CD14-positive monocyte (primary cell): Measurements from ENCODE around the gene JMY. TPM values are rescaled to one million over a fixed set of nuclear protein-coding genes. Genes with fewer than 3 reads are reported as not detected.

Experiments used
- DNase-seq, 3 donors: peaks; one replicate each; pipeline ENCODE4 v3.0.0-alpha.2; 2011 to 2022
- H2AFZ ChIP-seq: 2 replicates; pipeline ENCODE4 v1.6.0; 2012; ENCODE audit warnings: mild to moderate bottlenecking, low read depth, low read length, inconsistent platforms; ENCODE audit not compliant: insufficient read depth, poor library complexity, severe bottlenecking
- H3K27ac ChIP-seq, 2 donors: 1 replicate in 1 of 2; 2 replicates in 1 of 2; pipeline ENCODE4 v1.5.1; 2012 to 2013; ENCODE audit warnings: low read length in 2 of 2, control low read depth in 1 of 2, inconsistent platforms in 1 of 2, low read depth in 1 of 2, mild to moderate bottlenecking in 1 of 2
- H3K27me3 ChIP-seq, 2 donors: one replicate each; pipeline versions ENCODE4 v1.6.0 to v1.6.1; 2011 to 2013; ENCODE audit warnings: low read length in 2 of 2; ENCODE audit not compliant: control insufficient read depth in 2 of 2, insufficient read depth in 2 of 2
- H3K36me3 ChIP-seq, 2 donors: replicated peaks in 1 of 2; 1 replicate in 1 of 2; 2 replicates in 1 of 2; pipeline versions ENCODE4 v1.5.1 to v1.6.1; 2012 to 2013; ENCODE audit warnings: low read length in 2 of 2, control low read depth in 1 of 2, inconsistent platforms in 1 of 2, mild to moderate bottlenecking in 1 of 2; ENCODE audit not compliant: insufficient read depth in 2 of 2, control insufficient read depth in 1 of 2
- H3K4me1 ChIP-seq, 2 donors: 1 replicate in 1 of 2; 2 replicates in 1 of 2; pipeline versions ENCODE4 v1.5.1 to v1.6.1; 2012 to 2013; ENCODE audit warnings: low read length in 2 of 2, control low read depth in 1 of 2, inconsistent platforms in 1 of 2, mild to moderate bottlenecking in 1 of 2, moderate library complexity in 1 of 2; ENCODE audit not compliant: insufficient read depth in 2 of 2, control insufficient read depth in 1 of 2
- H3K4me2 ChIP-seq: replicated peaks from 2 replicates; pipeline ENCODE3; 2012; ENCODE audit warnings: low read length, moderate library complexity, mild to moderate bottlenecking; ENCODE audit not compliant: poor library complexity, severe bottlenecking; ENCODE audit errors: extremely low read depth
- H3K4me3 ChIP-seq, 3 experiments: fragments of 200-600 bp in 1 of 3; sonication (generic) in 1 of 3; replicated peaks in 1 of 3; 1 replicate in 2 of 3; 2 replicates in 1 of 3; pipeline ENCODE4 v1.5.1; 2011 to 2013; ENCODE audit warnings: low read length in 3 of 3, mild to moderate bottlenecking in 3 of 3, control low read depth in 2 of 3, low read depth in 2 of 3, inconsistent platforms in 1 of 3, moderate library complexity in 1 of 3
- H3K79me2 ChIP-seq: 2 replicates; pipeline ENCODE4 v1.6.0; 2012; ENCODE audit warnings: mild to moderate bottlenecking, control low read depth, inconsistent platforms, low read length, moderate library complexity; ENCODE audit not compliant: insufficient read depth
- H3K9ac ChIP-seq: 2 replicates; pipeline ENCODE4 v1.6.0; 2017; ENCODE audit warnings: low read length, mild to moderate bottlenecking; ENCODE audit not compliant: insufficient read depth, poor library complexity, severe bottlenecking
- H3K9me3 ChIP-seq, 2 donors: replicated peaks in 1 of 2; 1 replicate in 1 of 2; 2 replicates in 1 of 2; pipeline versions ENCODE4 v1.5.1 to v1.6.1; 2012 to 2013; ENCODE audit warnings: low read length in 2 of 2, control low read depth in 1 of 2; ENCODE audit not compliant: control insufficient read depth in 1 of 2, insufficient read depth in 1 of 2
- H4K20me1 ChIP-seq: 2 replicates; pipeline ENCODE4 v1.6.0; 2012; ENCODE audit warnings: mild to moderate bottlenecking, low read length, control low read depth, moderate library complexity; ENCODE audit not compliant: insufficient read depth
- H3K27ac Mint-ChIP-seq, 7 donors: one replicate each; pipeline ENCODE4 v1.8.0; 2020; ENCODE audit warnings: mild to moderate bottlenecking in 7 of 7, mixed read lengths in 7 of 7, moderate library complexity in 6 of 7, inconsistent platforms in 2 of 7
- H3K27me3 Mint-ChIP-seq, 3 donors: one replicate each; pipeline ENCODE4 v1.8.0; 2021 to 2022; ENCODE audit warnings: low read depth in 3 of 3, mild to moderate bottlenecking in 3 of 3, mixed read lengths in 3 of 3, moderate library complexity in 3 of 3, inconsistent platforms in 1 of 3
- H3K36me3 Mint-ChIP-seq, 2 donors: one replicate each; pipeline ENCODE4 v1.8.0; 2020; ENCODE audit warnings: mixed read lengths in 2 of 2, inconsistent platforms in 1 of 2, mild to moderate bottlenecking in 1 of 2
- H3K4me1 Mint-ChIP-seq: one replicate; pipeline ENCODE4 v1.8.0; 2020; ENCODE audit warnings: mild to moderate bottlenecking, mixed read lengths
- H3K4me3 Mint-ChIP-seq, 2 donors: one replicate each; pipeline ENCODE4 v1.8.0; 2020; ENCODE audit warnings: mild to moderate bottlenecking in 2 of 2, mixed read lengths in 2 of 2, moderate library complexity in 1 of 2
- H3K9me3 Mint-ChIP-seq, 7 donors: one replicate each; pipeline ENCODE4 v1.8.0; 2020 to 2022; ENCODE audit warnings: mixed read lengths in 7 of 7, mild to moderate bottlenecking in 6 of 7, moderate library complexity in 6 of 7, inconsistent platforms in 2 of 7
- WGBS: methylation state at CpG from one replicate; pipeline ENCODE4 v1.1.5; 2013; ENCODE audit warnings: missing lambda C conversion rate; ENCODE audit not compliant: insufficient coverage; 5-methylcytosine and 5-hydroxymethylcytosine counted together
- intact Hi-C, 2 donors: fragments of 100-400 bp; cut with micrococcal nuclease; formaldehyde crosslinking; loops; one replicate each; pipeline versions ENCODE4 v1.15.0 to v1.15.1; 2023
- polyA plus RNA-seq, 3 donors: library from polyadenylated mRNA; depleted of rRNA in 1 of 3; unstranded in 2 of 3; stranded (reverse) in 1 of 3; fragments of 300-500 nt in 2 of 3; fragments of >200 nt in 1 of 3; fragmentation: Illumina TruSeq in 2 of 3; gene quantifications; 1 replicate in 2 of 3; 2 replicates in 1 of 3; pipeline ENCODE4 v1.2.3, GENCODE V29; 2012 to 2021
- TF ChIP-seq, protein P1 (sequence below): fragments of 200-600 bp; IDR thresholded peaks from one replicate; pipeline ENCODE4 v1.8.0; 2022; ENCODE audit warnings: antibody characterized with exemption, mild to moderate bottlenecking

Gene JMY
- polyA plus RNA-seq, 3 donors: 0.60 to 1.6 (median 1.1) TPM

DNA sequence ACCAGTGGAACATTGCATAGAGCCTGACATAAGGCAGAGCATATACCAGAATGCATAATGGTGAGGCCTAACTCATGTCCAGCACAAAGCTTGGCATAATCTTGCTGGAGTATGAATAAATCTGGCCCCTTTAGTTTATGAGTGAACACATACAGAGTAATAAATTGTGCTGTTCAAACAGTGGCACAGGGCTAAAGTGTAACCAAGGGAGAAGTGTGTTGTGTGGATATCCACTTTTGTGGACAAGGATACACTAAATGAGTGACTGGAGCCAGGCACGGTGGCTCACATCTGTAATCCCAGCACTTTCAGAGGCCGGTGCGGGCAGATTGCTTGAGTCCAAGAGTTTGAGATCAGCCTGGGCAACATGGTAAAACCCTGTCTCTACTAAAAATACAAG, 29.4 kb upstream of the JMY start:
- no peak overlapping the region for H3K27ac Mint-ChIP-seq

DNA sequence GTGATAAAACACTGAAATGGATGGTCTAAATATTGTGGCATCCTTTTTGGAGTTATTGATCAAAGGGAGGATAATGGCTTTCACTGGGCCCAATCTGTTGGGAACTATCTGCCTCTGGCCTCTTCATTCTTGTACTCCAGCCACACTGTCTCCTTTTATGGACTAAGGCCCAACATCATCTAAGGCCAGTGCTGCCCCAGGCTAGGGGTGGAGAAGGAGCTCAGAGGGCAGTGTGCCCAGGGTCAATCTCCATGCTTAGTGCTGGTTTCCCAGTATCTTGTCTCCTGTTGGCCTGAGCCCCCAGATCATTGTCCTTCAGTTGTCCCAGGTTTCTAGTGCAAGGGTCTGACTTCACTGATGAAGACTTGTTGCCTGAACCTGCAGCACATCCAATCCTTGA, 26.4 kb upstream of the JMY start:
- Histone ChIP-seq H3K4me1 (no peaks in the 10 kb centered on the region), H3K79me2 (no peaks in the 10 kb centered on the region), H2AFZ (no peak overlapping the region), H4K20me1 (no peaks in the 10 kb centered on the region), H3K9me3 (no peaks in the 10 kb centered on the region), H3K4me3 (no peak overlapping the region), H3K27ac (no peak overlapping the region), H3K4me2 (no peak overlapping the region), H3K36me3 (no peaks in the 10 kb centered on the region), H3K9ac (no peak overlapping the region), H3K27me3 (no peaks in the 10 kb centered on the region)
- Mint-ChIP-seq H3K27ac (no peak overlapping the region), H3K9me3 (no peaks in the 10 kb centered on the region), H3K4me3 (no peak overlapping the region), H3K4me1 (no peaks in the 10 kb centered on the region), H3K27me3 (peaks cover 1 to 3% (median 3%) of the 10 kb centered on the region in 3 donors), H3K36me3 (no peaks in the 10 kb centered on the region)
- intact Hi-C loops: no loop called here
- no peak for DNase-seq
- TF ChIP-seq, protein P1, sequence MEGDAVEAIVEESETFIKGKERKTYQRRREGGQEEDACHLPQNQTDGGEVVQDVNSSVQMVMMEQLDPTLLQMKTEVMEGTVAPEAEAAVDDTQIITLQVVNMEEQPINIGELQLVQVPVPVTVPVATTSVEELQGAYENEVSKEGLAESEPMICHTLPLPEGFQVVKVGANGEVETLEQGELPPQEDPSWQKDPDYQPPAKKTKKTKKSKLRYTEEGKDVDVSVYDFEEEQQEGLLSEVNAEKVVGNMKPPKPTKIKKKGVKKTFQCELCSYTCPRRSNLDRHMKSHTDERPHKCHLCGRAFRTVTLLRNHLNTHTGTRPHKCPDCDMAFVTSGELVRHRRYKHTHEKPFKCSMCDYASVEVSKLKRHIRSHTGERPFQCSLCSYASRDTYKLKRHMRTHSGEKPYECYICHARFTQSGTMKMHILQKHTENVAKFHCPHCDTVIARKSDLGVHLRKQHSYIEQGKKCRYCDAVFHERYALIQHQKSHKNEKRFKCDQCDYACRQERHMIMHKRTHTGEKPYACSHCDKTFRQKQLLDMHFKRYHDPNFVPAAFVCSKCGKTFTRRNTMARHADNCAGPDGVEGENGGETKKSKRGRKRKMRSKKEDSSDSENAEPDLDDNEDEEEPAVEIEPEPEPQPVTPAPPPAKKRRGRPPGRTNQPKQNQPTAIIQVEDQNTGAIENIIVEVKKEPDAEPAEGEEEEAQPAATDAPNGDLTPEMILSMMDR: no peak

More for the DNA sequence above, 29.4 kb upstream of the JMY start:
- Histone ChIP-seq H4K20me1 (no peaks in the 10 kb centered on the region), H3K36me3 (no peaks in the 10 kb centered on the region), H3K27me3 (no peaks in the 10 kb centered on the region), H3K4me2 (no peak overlapping the region), H2AFZ (no peak overlapping the region), H3K4me3 (no peak overlapping the region), H3K27ac (no peak overlapping the region), H3K9me3 (no peaks in the 10 kb centered on the region), H3K79me2 (no peaks in the 10 kb centered on the region), H3K9ac (no peak overlapping the region), H3K4me1 (no peaks in the 10 kb centered on the region)
- H3K4me1 Mint-ChIP-seq: no peaks in the 10 kb centered on the region
- intact Hi-C loops: no loop called here
- no CpG with 5 or more reads among the region's 3 CpGs for WGBS
- TF ChIP-seq, protein P1: no peak
- no peak for DNase-seq
- H3K9me3 Mint-ChIP-seq: no peaks in the 10 kb centered on the region
- H3K4me3 Mint-ChIP-seq: no peak overlapping the region
- H3K27me3 Mint-ChIP-seq: peaks cover 1 to 4% (median 2%) of the 10 kb centered on the region in 3 donors
- H3K36me3 Mint-ChIP-seq: no peaks in the 10 kb centered on the region
